Caco-2 (cell line): Measurements from ENCODE around the gene PNPLA8. TPM values are rescaled to one million over a fixed set of nuclear protein-coding genes. Genes with fewer than 3 reads are reported as not detected.
"Not testable (repeated sequence)": the region's sequence is repeated elsewhere in the genome, so short reads cannot be mapped to it uniquely, and the experiment has no call there.

ENCODE experiments used
- BruUV-seq: library from RNA; stranded (reverse); fragments of 400-500 nt; replicated peaks from 2 replicates; lab custom pipeline; 2021; lab: Mats Ljungman, UMichigan
- CTCF ChIA-PET: fragments of 300-600 bp; sonication (Branson Sonifier 250); formaldehyde crosslinking; loops from one replicate; lab custom pipeline; 2022; ENCODE audit warnings: antibody characterized with exemption; lab: Charles Lee
- POLR2A ChIA-PET: fragments of 300-600 bp; sonication (Branson Sonifier 250); formaldehyde crosslinking; loops from one replicate; lab custom pipeline; 2022; ENCODE audit warnings: antibody characterized with exemption; lab: Charles Lee
- DNase-seq, 2 experiments: peaks; one replicate each; pipeline versions ENCODE4 v3.0.0 to v3.0.0-alpha.2; 2020 to 2022
- H3K27me3 ChIP-seq: replicated peaks from 2 replicates; pipeline ENCODE4 v1.6.0; 2011; ENCODE audit warnings: low read length; ENCODE audit not compliant: control insufficient read depth, insufficient read depth
- H3K36me3 ChIP-seq: 2 replicates; pipeline ENCODE4 v1.5.1; 2011; ENCODE audit warnings: low read length; ENCODE audit not compliant: control insufficient read depth, insufficient read depth
- H3K4me1 ChIP-seq: fragments of 250-450 bp; sonication (Bioruptor Pico); 2 replicates; pipeline ENCODE4 v1.5.1; 2020; ENCODE audit warnings: mild to moderate bottlenecking
- H3K4me3 ChIP-seq: 2 replicates; pipeline ENCODE4 v1.5.1; 2011; ENCODE audit warnings: low read depth, mild to moderate bottlenecking, control low read depth, low read length
- H3K9me3 ChIP-seq: fragments of 250-450 bp; sonication (Bioruptor Pico); 2 replicates; pipeline ENCODE4 v1.5.1; 2020; ENCODE audit warnings: mild to moderate bottlenecking, moderate library complexity
- H3K27ac Mint-ChIP-seq: one replicate; pipeline ENCODE4 v1.8.0; 2022; ENCODE audit warnings: mixed read lengths; ENCODE audit not compliant: unreplicated experiment
- H3K27me3 Mint-ChIP-seq: one replicate; pipeline ENCODE4 v1.8.0; 2022; ENCODE audit warnings: mixed read lengths; ENCODE audit not compliant: insufficient read depth, unreplicated experiment
- H3K36me3 Mint-ChIP-seq: one replicate; pipeline ENCODE4 v1.8.0; 2022; ENCODE audit warnings: mild to moderate bottlenecking, mixed read lengths; ENCODE audit not compliant: insufficient read depth, unreplicated experiment
- H3K4me1 Mint-ChIP-seq: one replicate; pipeline ENCODE4 v1.8.0; 2022; ENCODE audit warnings: low read depth, mixed read lengths; ENCODE audit not compliant: unreplicated experiment
- H3K4me3 Mint-ChIP-seq: one replicate; pipeline ENCODE4 v1.8.0; 2022; ENCODE audit warnings: mild to moderate bottlenecking, moderate library complexity, mixed read lengths; ENCODE audit not compliant: unreplicated experiment
- H3K9me3 Mint-ChIP-seq: one replicate; pipeline ENCODE4 v1.8.0; 2022; ENCODE audit warnings: mixed read lengths; ENCODE audit not compliant: unreplicated experiment
- intact Hi-C: fragments of 100-400 bp; cut with micrococcal nuclease; formaldehyde crosslinking; loops from one replicate; pipeline ENCODE4 v1.10.0; 2022; ENCODE audit not compliant: unreplicated experiment
- total RNA-seq: library from RNA; stranded (reverse); gene quantifications from 2 replicates; pipeline ENCODE4 v1.2.3, GENCODE V29; 2022
- TF ChIP-seq, protein P1 (sequence below), 2 experiments: fragments of 200-600 bp in 1 of 2; IDR thresholded peaks; 1 replicate in 1 of 2; 2 replicates in 1 of 2; pipeline versions ENCODE4 v1.5.1 to v1.8.0; 2011 to 2022; ENCODE audit warnings: antibody characterized with exemption in 1 of 2, control low read depth in 1 of 2, inconsistent platforms in 1 of 2, low read depth in 1 of 2, low read length in 1 of 2, mild to moderate bottlenecking in 1 of 2, moderate library complexity in 1 of 2; ENCODE audit not compliant: insufficient read depth in 1 of 2, severe bottlenecking in 1 of 2, unreplicated experiment in 1 of 2

PNPLA8 gene
- total RNA-seq, 1 experiment from 2014 or later = 15.3 TPM

DNA sequence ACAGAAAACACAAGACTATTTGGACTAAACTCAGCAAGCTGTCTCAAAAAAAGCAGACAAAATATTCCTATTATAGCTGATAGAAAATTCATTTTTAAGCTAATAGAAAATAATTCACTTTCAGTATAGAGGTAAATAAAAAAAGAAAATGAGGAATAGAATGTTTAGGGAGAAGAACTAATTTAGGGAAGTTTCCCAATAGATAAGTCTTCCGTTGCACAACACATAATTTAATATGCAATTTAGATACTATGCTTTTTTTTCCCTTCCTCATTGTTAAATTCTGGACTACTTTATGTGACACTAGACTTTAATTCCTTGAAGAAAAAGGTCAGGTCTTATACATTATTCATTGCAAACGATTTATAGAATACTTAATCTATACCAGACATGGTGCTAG lies 10.3 kb downstream of the PNPLA8 start:
- Histone ChIP-seq H3K36me3 (no peaks in the 10 kb centered on the region), H3K4me3 (no peak overlapping the region), H3K4me1 (peaks cover 3% of the 10 kb centered on the region; the same call in 1 of the 2 replicates), H3K9me3 (no peaks in the 10 kb centered on the region), H3K27me3 (no peaks in the 10 kb centered on the region)
- Mint-ChIP-seq H3K4me3 (no peak overlapping the region), H3K27me3 (no peaks in the 10 kb centered on the region), H3K9me3 (no peaks in the 10 kb centered on the region), H3K36me3 (no peaks in the 10 kb centered on the region), H3K27ac (no peak overlapping the region), H3K4me1 (peaks cover 19% of the 10 kb centered on the region)
- no peak for DNase-seq
- ChIA-PET POLR2A (no interaction called here), CTCF (no interaction called here)
- no TSS peak for BruUV-seq
- TF ChIP-seq, protein P1, sequence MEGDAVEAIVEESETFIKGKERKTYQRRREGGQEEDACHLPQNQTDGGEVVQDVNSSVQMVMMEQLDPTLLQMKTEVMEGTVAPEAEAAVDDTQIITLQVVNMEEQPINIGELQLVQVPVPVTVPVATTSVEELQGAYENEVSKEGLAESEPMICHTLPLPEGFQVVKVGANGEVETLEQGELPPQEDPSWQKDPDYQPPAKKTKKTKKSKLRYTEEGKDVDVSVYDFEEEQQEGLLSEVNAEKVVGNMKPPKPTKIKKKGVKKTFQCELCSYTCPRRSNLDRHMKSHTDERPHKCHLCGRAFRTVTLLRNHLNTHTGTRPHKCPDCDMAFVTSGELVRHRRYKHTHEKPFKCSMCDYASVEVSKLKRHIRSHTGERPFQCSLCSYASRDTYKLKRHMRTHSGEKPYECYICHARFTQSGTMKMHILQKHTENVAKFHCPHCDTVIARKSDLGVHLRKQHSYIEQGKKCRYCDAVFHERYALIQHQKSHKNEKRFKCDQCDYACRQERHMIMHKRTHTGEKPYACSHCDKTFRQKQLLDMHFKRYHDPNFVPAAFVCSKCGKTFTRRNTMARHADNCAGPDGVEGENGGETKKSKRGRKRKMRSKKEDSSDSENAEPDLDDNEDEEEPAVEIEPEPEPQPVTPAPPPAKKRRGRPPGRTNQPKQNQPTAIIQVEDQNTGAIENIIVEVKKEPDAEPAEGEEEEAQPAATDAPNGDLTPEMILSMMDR (IDR thresholded peaks at IDR 0.05; ENCODE audit: insufficient read depth in 1 of 2, low read depth in 1 of 2, low read length in 1 of 2, severe bottlenecking in 1 of 2, unreplicated experiment in 1 of 2) = no peak
- intact Hi-C loops = no loop called here

DNA sequence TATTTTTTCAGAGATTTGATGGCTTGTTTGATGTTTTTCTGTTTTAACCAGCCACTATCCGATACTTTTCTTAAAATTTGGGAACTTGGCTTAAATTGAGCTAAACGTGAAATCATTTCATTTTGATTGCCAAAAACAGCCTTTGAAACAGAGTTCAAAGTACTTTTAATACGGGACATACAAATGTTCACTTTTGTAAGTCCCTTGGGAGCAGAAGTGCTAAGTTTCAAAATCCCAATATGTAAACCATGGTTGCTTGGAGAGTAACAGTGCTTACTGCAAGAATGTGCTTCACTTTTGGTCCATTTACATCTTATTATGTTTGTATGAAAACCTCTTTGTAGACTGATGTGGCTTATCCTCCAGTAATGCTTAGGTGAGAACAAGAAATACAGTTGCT lies 10.9 kb downstream of the PNPLA8 start:
- Mint-ChIP-seq H3K4me3 (no peak overlapping the region), H3K9me3 (no peaks in the 10 kb centered on the region), H3K27me3 (no peaks in the 10 kb centered on the region), H3K27ac (no peak overlapping the region), H3K36me3 (no peaks in the 10 kb centered on the region), H3K4me1 (peaks cover 15% of the 10 kb centered on the region)
- BruUV-seq = no TSS peak
- H3K4me1 ChIP-seq = peaks cover 3% of the 10 kb centered on the region; the same call in 1 of the 2 replicates
- TF ChIP-seq, protein P1 (IDR thresholded peaks at IDR 0.05; ENCODE audit: insufficient read depth in 1 of 2, low read depth in 1 of 2, low read length in 1 of 2, severe bottlenecking in 1 of 2, unreplicated experiment in 1 of 2) = no peak
- no peaks in the 10 kb centered on the region for H3K27me3 ChIP-seq
- H3K9me3 ChIP-seq = no peaks in the 10 kb centered on the region
- H3K4me3 ChIP-seq = no peak overlapping the region
- intact Hi-C loops = no loop called here
- POLR2A ChIA-PET = no interaction called here
- no peak for DNase-seq
- CTCF ChIA-PET = no interaction called here
- no peaks in the 10 kb centered on the region for H3K36me3 ChIP-seq

DNA sequence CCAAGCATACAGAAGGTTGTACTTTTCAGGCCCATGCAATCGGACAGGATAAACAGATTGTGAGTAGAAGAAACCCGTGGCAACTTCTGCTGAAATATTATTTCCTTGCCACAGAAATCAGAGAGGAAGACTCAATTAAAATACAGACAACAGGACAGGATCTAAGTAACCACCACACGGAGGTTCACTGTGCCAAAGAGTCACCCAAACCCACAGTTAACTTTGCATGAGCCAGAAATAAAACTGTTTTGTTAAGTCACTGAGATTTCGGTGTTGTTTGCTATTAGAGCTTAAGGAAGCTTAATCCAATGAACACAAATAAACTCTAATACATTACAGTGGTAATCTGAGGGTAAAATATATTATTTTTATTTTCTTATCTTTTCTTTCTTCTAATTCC lies 14.0 kb downstream of the PNPLA8 start:
- ChIA-PET POLR2A (no interaction called here), CTCF (no interaction called here)
- no peak for DNase-seq

DNA sequence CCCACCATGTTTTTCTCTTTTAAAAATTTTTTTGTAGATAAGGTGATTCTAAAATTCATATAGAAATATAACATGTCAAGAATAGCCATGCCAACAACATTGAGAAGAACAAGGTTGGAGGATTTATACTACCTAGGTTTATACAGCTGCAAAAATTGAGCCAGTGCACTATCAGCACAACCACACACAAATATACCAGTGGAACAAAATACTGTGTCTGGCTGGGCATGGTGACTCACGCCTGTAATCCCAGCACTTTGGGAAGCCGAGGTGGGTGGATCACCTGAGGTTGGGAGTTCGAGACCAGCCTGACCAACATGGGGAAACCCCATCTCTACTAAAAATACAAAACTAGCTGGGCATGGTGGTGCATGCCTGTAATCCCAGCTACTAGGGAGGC lies 21.4 kb downstream of the PNPLA8 start:
- H3K9me3 Mint-ChIP-seq, H3K4me1 ChIP-seq, H3K4me3 Mint-ChIP-seq, H3K4me1 Mint-ChIP-seq, H3K9me3 ChIP-seq, DNase-seq, BruUV-seq, H3K27ac Mint-ChIP-seq, intact Hi-C loops, H3K27me3 ChIP-seq, POLR2A ChIA-PET, H3K4me3 ChIP-seq, CTCF ChIA-PET, H3K27me3 Mint-ChIP-seq, H3K36me3 ChIP-seq: not testable (repeated sequence)
- H3K36me3 Mint-ChIP-seq = peaks cover 14% of the 10 kb centered on the region

More for the DNA sequence above, 14.0 kb downstream of the PNPLA8 start:
- Mint-ChIP-seq H3K36me3 (no peaks in the 10 kb centered on the region), H3K4me1 (no peaks in the 10 kb centered on the region), H3K27me3 (no peaks in the 10 kb centered on the region), H3K27ac (no peak overlapping the region), H3K4me3 (no peak overlapping the region), H3K9me3 (no peaks in the 10 kb centered on the region)
- no peaks in the 10 kb centered on the region for H3K36me3 ChIP-seq
- no peaks in the 10 kb centered on the region for H3K27me3 ChIP-seq
- BruUV-seq = no TSS peak
- no peak overlapping the region for H3K4me3 ChIP-seq
- TF ChIP-seq, protein P1 (IDR thresholded peaks at IDR 0.05; ENCODE audit: insufficient read depth in 1 of 2, low read depth in 1 of 2, low read length in 1 of 2, severe bottlenecking in 1 of 2, unreplicated experiment in 1 of 2) = no peak
- H3K4me1 ChIP-seq = no peaks in the 10 kb centered on the region
- intact Hi-C loops = no loop called here
- H3K9me3 ChIP-seq = no peaks in the 10 kb centered on the region
